Astrocyte (in vitro differentiated cells and primary cell): Measurements from ENCODE around the gene FBXO17. TPM values are rescaled to one million over a fixed set of nuclear protein-coding genes. Genes with fewer than 3 reads are reported as not detected.
A peak's percentile ranks its signal among the peaks of the same experiment; 100 is the strongest.
"Not testable (repeated sequence)": the region's sequence is repeated elsewhere in the genome, so short reads cannot be mapped to it uniquely, and the experiment has no call there.

ENCODE experiments used
- DNase-seq: peaks from one replicate; pipeline ENCODE4 v3.0.0-alpha.2; 2010; ENCODE audit warnings: low read depth
- FAIRE-seq: peaks from 2 replicates; lab custom pipeline; 2011; peaks lifted over from hg19 to GRCh38; lab: Jason Lieb, UNC
- H2AFZ ChIP-seq: 2 replicates; pipeline ENCODE4 v1.6.0; 2012; ENCODE audit warnings: low read depth, low read length, inconsistent platforms
- H3K27ac ChIP-seq: 2 replicates; pipeline ENCODE4 v1.5.1; 2011; ENCODE audit warnings: low read depth, low read length, inconsistent platforms
- H3K27me3 ChIP-seq: 2 replicates; pipeline ENCODE4 v1.6.0; 2011; ENCODE audit warnings: low read length, inconsistent platforms; ENCODE audit not compliant: insufficient read depth
- H3K36me3 ChIP-seq: 2 replicates; pipeline ENCODE4 v1.5.1; 2011; ENCODE audit warnings: low read length, inconsistent platforms; ENCODE audit not compliant: insufficient read depth
- H3K4me1 ChIP-seq: 2 replicates; pipeline ENCODE4 v1.5.1; 2011; ENCODE audit warnings: low read length, inconsistent platforms; ENCODE audit not compliant: insufficient read depth
- H3K4me2 ChIP-seq: 2 replicates; pipeline ENCODE4 v1.6.0; 2012; ENCODE audit warnings: low read length, inconsistent platforms
- H3K4me3 ChIP-seq: 2 replicates; pipeline ENCODE4 v1.5.1; 2011; ENCODE audit warnings: low read depth, mild to moderate bottlenecking, low read length, inconsistent platforms; ENCODE audit not compliant: insufficient read depth
- H3K79me2 ChIP-seq: 2 replicates; pipeline ENCODE4 v1.6.0; 2012; ENCODE audit warnings: mild to moderate bottlenecking, low read length, inconsistent platforms; ENCODE audit not compliant: insufficient read depth
- H3K9ac ChIP-seq: 2 replicates; pipeline ENCODE4 v1.6.0; 2012; ENCODE audit warnings: mild to moderate bottlenecking, low read length, inconsistent platforms
- H3K9me3 ChIP-seq: 2 replicates; pipeline ENCODE4 v1.5.1; 2012; ENCODE audit warnings: low read depth, mild to moderate bottlenecking, low read length, inconsistent platforms; ENCODE audit not compliant: insufficient read depth
- H4K20me1 ChIP-seq: 2 replicates; pipeline ENCODE4 v1.6.0; 2012; ENCODE audit warnings: low read length, inconsistent platforms; ENCODE audit not compliant: insufficient read depth
- H3K27ac Mint-ChIP-seq: one replicate; pipeline ENCODE4 v1.8.0; 2021; ENCODE audit warnings: mild to moderate bottlenecking, mixed read lengths; ENCODE audit not compliant: unreplicated experiment
- H3K27me3 Mint-ChIP-seq: one replicate; pipeline ENCODE4 v1.8.0; 2021; ENCODE audit warnings: low read depth, mixed read lengths; ENCODE audit not compliant: unreplicated experiment
- H3K36me3 Mint-ChIP-seq: one replicate; pipeline ENCODE4 v1.8.0; 2021; ENCODE audit warnings: low read depth, mixed read lengths; ENCODE audit not compliant: unreplicated experiment
- H3K4me1 Mint-ChIP-seq: one replicate; pipeline ENCODE4 v1.8.0; 2021; ENCODE audit warnings: low read depth, mixed read lengths; ENCODE audit not compliant: unreplicated experiment
- H3K4me3 Mint-ChIP-seq: one replicate; pipeline ENCODE4 v1.8.0; 2021; ENCODE audit warnings: mild to moderate bottlenecking, moderate library complexity, mixed read lengths; ENCODE audit not compliant: unreplicated experiment
- H3K9me3 Mint-ChIP-seq: one replicate; pipeline ENCODE4 v1.8.0; 2021; ENCODE audit warnings: mild to moderate bottlenecking, mixed read lengths; ENCODE audit not compliant: unreplicated experiment
- EZH2 ChIP-seq: IDR thresholded peaks from 2 replicates; pipeline ENCODE4 v1.6.1; 2012; ENCODE audit warnings: mild to moderate bottlenecking, low read length, inconsistent platforms; ENCODE audit not compliant: insufficient read depth
- total RNA-seq: library from RNA; stranded (reverse); gene quantifications from 2 replicates; pipeline ENCODE4 v1.2.1, GENCODE V29; 2021
- TF ChIP-seq, protein P1 (sequence below): IDR thresholded peaks from 2 replicates; pipeline ENCODE4 v1.5.1; 2011; ENCODE audit warnings: low read depth, mild to moderate bottlenecking, inconsistent platforms, low read length, moderate library complexity; ENCODE audit not compliant: insufficient read depth

The FBXO17 gene
- total RNA-seq, 1 donor from 2014 or later = 14.7 TPM

DNA sequence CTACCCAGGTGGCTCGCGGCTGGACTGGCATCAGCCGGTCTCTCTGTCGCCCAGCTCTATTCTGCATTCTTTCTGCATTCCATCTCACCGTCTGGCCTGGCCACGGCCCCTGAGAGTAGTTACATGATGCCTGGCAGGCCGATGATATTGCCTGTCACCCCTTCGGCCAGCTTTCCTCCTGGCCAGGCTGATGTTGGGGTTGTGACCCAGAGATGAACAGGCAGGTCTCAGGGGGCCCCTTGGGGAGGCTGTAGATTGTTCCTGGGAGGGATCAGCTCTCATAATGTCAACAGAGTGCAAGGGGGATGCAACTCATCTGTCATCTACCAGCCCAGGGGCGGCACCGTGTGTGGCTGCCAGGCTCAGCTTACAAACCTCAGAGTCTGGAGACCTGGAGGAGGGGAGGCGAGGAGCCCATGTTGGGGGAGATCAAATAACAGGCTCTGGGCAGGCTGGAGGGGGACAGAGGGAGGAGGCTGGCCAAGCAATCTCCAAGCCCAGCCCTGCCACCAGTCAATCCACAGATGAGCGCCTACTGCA, 13.6 kb upstream of the FBXO17 start:
- Histone ChIP-seq H3K9me3 (no peaks in the 10 kb centered on the region), H2AFZ (peak overlapping the region; percentile 9), H3K4me3 (no peak overlapping the region), H3K27ac (no peak overlapping the region), H3K27me3 (no peaks in the 10 kb centered on the region), H3K9ac (no peak overlapping the region), H3K4me1 (peaks cover 9% of the 10 kb centered on the region), H4K20me1 (no peaks in the 10 kb centered on the region), H3K4me2 (peak overlapping the region; percentile 37), H3K79me2 (no peaks in the 10 kb centered on the region), H3K36me3 (no peaks in the 10 kb centered on the region)
- TF ChIP-seq, protein P1, sequence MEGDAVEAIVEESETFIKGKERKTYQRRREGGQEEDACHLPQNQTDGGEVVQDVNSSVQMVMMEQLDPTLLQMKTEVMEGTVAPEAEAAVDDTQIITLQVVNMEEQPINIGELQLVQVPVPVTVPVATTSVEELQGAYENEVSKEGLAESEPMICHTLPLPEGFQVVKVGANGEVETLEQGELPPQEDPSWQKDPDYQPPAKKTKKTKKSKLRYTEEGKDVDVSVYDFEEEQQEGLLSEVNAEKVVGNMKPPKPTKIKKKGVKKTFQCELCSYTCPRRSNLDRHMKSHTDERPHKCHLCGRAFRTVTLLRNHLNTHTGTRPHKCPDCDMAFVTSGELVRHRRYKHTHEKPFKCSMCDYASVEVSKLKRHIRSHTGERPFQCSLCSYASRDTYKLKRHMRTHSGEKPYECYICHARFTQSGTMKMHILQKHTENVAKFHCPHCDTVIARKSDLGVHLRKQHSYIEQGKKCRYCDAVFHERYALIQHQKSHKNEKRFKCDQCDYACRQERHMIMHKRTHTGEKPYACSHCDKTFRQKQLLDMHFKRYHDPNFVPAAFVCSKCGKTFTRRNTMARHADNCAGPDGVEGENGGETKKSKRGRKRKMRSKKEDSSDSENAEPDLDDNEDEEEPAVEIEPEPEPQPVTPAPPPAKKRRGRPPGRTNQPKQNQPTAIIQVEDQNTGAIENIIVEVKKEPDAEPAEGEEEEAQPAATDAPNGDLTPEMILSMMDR = no peak
- no peak for TF ChIP-seq EZH2
- DNase-seq (peak; percentile 20), FAIRE-seq (no peak)
- H3K27me3 Mint-ChIP-seq = peaks cover 2% of the 10 kb centered on the region
- peaks cover 16% of the 10 kb centered on the region for H3K4me1 Mint-ChIP-seq
- peaks cover 4% of the 10 kb centered on the region for H3K9me3 Mint-ChIP-seq
- no peak overlapping the region for H3K4me3 Mint-ChIP-seq
- H3K36me3 Mint-ChIP-seq = no peaks in the 10 kb centered on the region
- H3K27ac Mint-ChIP-seq = peak overlapping the region; percentile 84

DNA sequence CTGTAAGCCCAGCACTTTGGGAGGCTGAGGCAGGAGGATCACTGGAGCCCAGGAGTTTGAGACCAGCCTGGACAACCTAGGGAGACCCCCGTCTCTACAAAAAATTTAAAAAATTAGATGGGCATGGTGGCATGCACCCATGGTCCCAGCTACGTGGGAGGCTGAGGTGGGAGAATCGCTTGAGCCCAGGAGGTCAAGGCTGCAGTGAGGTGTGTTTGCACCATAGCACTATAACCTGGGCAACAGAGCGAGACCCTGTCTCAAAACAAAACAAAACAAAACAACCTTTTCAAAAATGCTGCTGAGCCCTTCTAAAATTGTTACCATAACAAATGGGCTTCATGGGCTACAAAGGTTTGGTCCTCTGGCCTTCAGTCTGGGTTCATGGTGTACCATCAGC, 13.1 kb upstream of the FBXO17 start:
- H3K4me2 ChIP-seq, H3K9me3 ChIP-seq, H3K4me1 ChIP-seq, H3K36me3 Mint-ChIP-seq, H3K27me3 ChIP-seq, FAIRE-seq, H3K9me3 Mint-ChIP-seq, H4K20me1 ChIP-seq, H3K9ac ChIP-seq, H3K27ac ChIP-seq, H2AFZ ChIP-seq, H3K4me3 Mint-ChIP-seq, DNase-seq, H3K27me3 Mint-ChIP-seq, H3K4me3 ChIP-seq, H3K79me2 ChIP-seq, H3K36me3 ChIP-seq: not testable (repeated sequence)
- Mint-ChIP-seq H3K4me1 (peaks cover 16% of the 10 kb centered on the region), H3K27ac (peak overlapping the region; percentile 84)

DNA sequence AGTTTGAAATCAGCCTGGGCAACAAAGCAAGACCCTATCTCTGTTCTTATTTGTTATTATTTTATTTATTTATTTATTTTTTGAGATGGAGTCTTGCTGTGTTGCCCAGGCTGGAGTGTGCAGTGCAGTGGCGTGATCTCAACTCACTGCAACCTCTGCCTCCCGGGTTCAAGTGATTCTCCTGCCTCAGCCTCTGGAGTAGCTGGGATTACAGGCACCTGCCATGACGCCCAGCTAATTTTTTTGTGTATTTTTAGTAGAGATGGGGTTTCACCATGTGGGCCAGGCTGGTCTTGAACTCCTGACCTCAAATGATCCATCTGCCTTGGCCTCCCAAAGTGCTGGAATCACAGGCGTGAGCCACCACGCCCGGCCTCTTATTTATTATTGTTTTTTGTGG, 12.2 kb upstream of the FBXO17 start:
- H3K4me1 ChIP-seq, H3K79me2 ChIP-seq, H3K27me3 Mint-ChIP-seq, H3K9me3 Mint-ChIP-seq, H3K4me2 ChIP-seq, DNase-seq, H3K36me3 ChIP-seq, H3K36me3 Mint-ChIP-seq, FAIRE-seq, H4K20me1 ChIP-seq, H2AFZ ChIP-seq, H3K27me3 ChIP-seq, H3K27ac ChIP-seq, H3K4me3 Mint-ChIP-seq, H3K27ac Mint-ChIP-seq, H3K4me3 ChIP-seq, H3K9me3 ChIP-seq, H3K9ac ChIP-seq: not testable (repeated sequence)
- H3K4me1 Mint-ChIP-seq = peaks cover 11% of the 10 kb centered on the region
